A549 (cell line): ENCODE data around the gene BRAF. TPM values are rescaled to one million over a fixed set of nuclear protein-coding genes. Genes with fewer than 3 reads are reported as not detected.
"Not testable (repeated sequence)": the region's sequence is repeated elsewhere in the genome, so short reads cannot be mapped to it uniquely, and the experiment has no call there.

Source experiments
- ATAC-seq, 2 experiments: fragments of 200-7000 bp in 1 of 2; fragments of >200 bp in 1 of 2; cut with Nextera tagmentation in 1 of 2; cut with Tn5 transposase in 1 of 2; 3 replicates each; pipeline versions ENCODE4 v1.8.0 to v1.9.1; 2018 to 2020; ENCODE audit warnings: mild to moderate bottlenecking in 1 of 2, moderate library complexity in 1 of 2
- CTCF ChIA-PET: fragments of 300-600 bp; sonication (Branson Sonifier 250); formaldehyde crosslinking; extraction: SDS; loops from one replicate; lab custom pipeline; 2021; ENCODE audit warnings: antibody characterized with exemption, inconsistent platforms; lab: Yijun Ruan, JAX
- POLR2A ChIA-PET: fragments of 350-600 bp; formaldehyde crosslinking; extraction: SDS; loops from one replicate; lab custom pipeline; 2021; ENCODE audit warnings: antibody characterized with exemption, inconsistent platforms; lab: Yijun Ruan, JAX
- DNase-seq, 2 experiments: peaks; one replicate each; pipeline versions ENCODE4 v3.0.0 to v3.0.0-alpha.2; 2011 to 2016; ENCODE audit warnings: low read depth in 1 of 2, low spot score in 1 of 2
- FAIRE-seq: peaks from 2 replicates; lab custom pipeline; 2011; peaks lifted over from hg19 to GRCh38; lab: Jason Lieb, UNC
- H3K27ac ChIP-seq, 2 experiments: fragments of >200 bp; sonication (Bioruptor Twin); formaldehyde crosslinking; 3 replicates each; pipeline ENCODE4 v1.5.1; 2016 to 2017
- H3K4me1 ChIP-seq: fragments of >200 bp; sonication (Bioruptor Twin); formaldehyde crosslinking; 3 replicates; pipeline ENCODE4 v1.6.1; 2016
- H3K4me2 ChIP-seq: fragments of >200 bp; sonication (Bioruptor Twin); formaldehyde crosslinking; 3 replicates; pipeline ENCODE4 v1.6.1; 2016
- H3K4me3 ChIP-seq: fragments of >200 bp; sonication (Bioruptor Twin); formaldehyde crosslinking; 3 replicates; pipeline ENCODE4 v1.5.1; 2016
- H3K9me3 ChIP-seq: fragments of >200 bp; sonication (Bioruptor Twin); formaldehyde crosslinking; 3 replicates; pipeline ENCODE4 v1.6.1; 2016
- BCL3 ChIP-seq: fragments of >200 bp; sonication (Bioruptor Twin); formaldehyde crosslinking; IDR thresholded peaks from 3 replicates; pipeline ENCODE4 v1.6.1; 2016
- CBX8 ChIP-seq: fragments of 200-600 bp; sonication (generic); IDR thresholded peaks from 2 replicates; pipeline ENCODE4 v1.6.1; 2016
- CHD2 ChIP-seq: fragments of 150-350 bp; IDR thresholded peaks from 2 replicates; pipeline ENCODE4 v1.6.1; 2014; ENCODE audit warnings: low read length; ENCODE audit not compliant: partially characterized antibody
- E2F6 ChIP-seq: IDR thresholded peaks from 2 replicates; pipeline ENCODE4 v1.6.1; 2012; ENCODE audit warnings: low read depth, borderline replicate concordance
- EHF ChIP-seq: fragments of 250-450 bp; sonication (Bioruptor Pico); IDR thresholded peaks from 2 replicates; pipeline ENCODE4 v1.5.0; 2020; ENCODE audit warnings: mild to moderate bottlenecking
- ELK1 ChIP-seq: fragments of 150-350 bp; IDR thresholded peaks from 2 replicates; pipeline ENCODE4 v1.6.1; 2014; ENCODE audit warnings: low read depth, mild to moderate bottlenecking, low read length
- GATA3 ChIP-seq: IDR thresholded peaks from 2 replicates; pipeline ENCODE4 v1.6.1; 2012; ENCODE audit warnings: borderline replicate concordance
- HDAC2 ChIP-seq: fragments of 200-600 bp; sonication (generic); IDR thresholded peaks from 2 replicates; pipeline ENCODE4 v1.6.1; 2016
- HOXA7 ChIP-seq: fragments of 250-450 bp; sonication (Bioruptor Pico); IDR thresholded peaks from 2 replicates; pipeline ENCODE4 v1.5.0; 2020; ENCODE audit warnings: mild to moderate bottlenecking, moderate library complexity
- JUNB ChIP-seq: fragments of >200 bp; sonication (Bioruptor Twin); formaldehyde crosslinking; IDR thresholded peaks from 2 replicates; pipeline ENCODE4 v1.6.1; 2016
- KDM1A ChIP-seq: fragments of 200-600 bp; sonication (generic); IDR thresholded peaks from 2 replicates; pipeline ENCODE4 v1.6.1; 2016; ENCODE audit warnings: low read depth, mild to moderate bottlenecking
- KDM5A ChIP-seq: fragments of 200-600 bp; sonication (generic); IDR thresholded peaks from 2 replicates; pipeline ENCODE4 v1.6.1; 2016; ENCODE audit warnings: antibody characterized with exemption, mild to moderate bottlenecking
- MAZ ChIP-seq: fragments of 150-350 bp; IDR thresholded peaks from 2 replicates; pipeline ENCODE4 v1.6.1; 2014; ENCODE audit warnings: antibody characterized with exemption, low read depth, low read length, borderline replicate concordance
- MYC ChIP-seq: IDR thresholded peaks from 2 replicates; pipeline ENCODE4 v1.6.1; 2012; ENCODE audit warnings: mild to moderate bottlenecking, inconsistent platforms, low read length, improper control_type of control experiment, borderline replicate concordance
- POLR2A ChIP-seq: IDR thresholded peaks from 2 replicates; pipeline ENCODE4 v1.6.1; 2012; ENCODE audit warnings: mild to moderate bottlenecking, low read length
- RCOR1 ChIP-seq: fragments of 150-350 bp; IDR thresholded peaks from 2 replicates; pipeline ENCODE4 v1.6.1; 2014; ENCODE audit warnings: antibody characterized with exemption, low read length, low read depth
- SREBF2 ChIP-seq: fragments of 450-650 bp; IDR thresholded peaks from 2 replicates; pipeline ENCODE4 v1.6.1; 2014; ENCODE audit warnings: mild to moderate bottlenecking, moderate library complexity
- TP53 ChIP-seq: fragments of 250-450 bp; sonication (Bioruptor Pico); IDR thresholded peaks from 2 replicates; pipeline ENCODE4 v1.5.0; 2021; ENCODE audit warnings: mild to moderate bottlenecking, moderate library complexity
- USF2 ChIP-seq: fragments of 450-650 bp; IDR thresholded peaks from 2 replicates; pipeline ENCODE4 v1.6.1; 2014; ENCODE audit warnings: antibody characterized with exemption
- ZC3H11A ChIP-seq: fragments of 450-650 bp; IDR thresholded peaks from 2 replicates; pipeline ENCODE4 v1.6.1; 2014; ENCODE audit warnings: antibody characterized with exemption, mild to moderate bottlenecking
- WGBS: methylation state at CpG from one replicate; pipeline ENCODE4 v1.1.6; 2017; ENCODE audit errors: missing lambda C conversion rate; 5-methylcytosine and 5-hydroxymethylcytosine counted together
- polyA plus RNA-seq, 4 experiments: library from polyadenylated mRNA; depleted of rRNA in 3 of 4; stranded (reverse); fragments of >200 nt; fragmentation: RNase III in 1 of 4; extraction: RNeasy Plus Mini Kit Qiagen cat#74134 plus additional on column Dnase treatment in 1 of 4; gene quantifications; 2 replicates in 3 of 4; 3 replicates in 1 of 4; pipeline ENCODE4 v1.2.3, GENCODE V29; 2011 to 2017
- small RNA-seq, 6 experiments: library from RNA; depleted of rRNA; stranded (forward); fragments of <200 nt; gene quantifications; one replicate each; pipeline ENCODE3, GENCODE V24; 2012

The BRAF gene
- polyA plus RNA-seq, 2 of the 4 experiments (the other 2 are of a cell fraction), result 6.1 to 19.7 TPM

GRCh38 chr7:140670343-140670935 lies 254.3 kb downstream of the BRAF start:
- no peak for TF ChIP-seq ELK1
- TF ChIP-seq KDM5A, result no peak
- no peak for TF ChIP-seq SREBF2
- TF ChIP-seq HOXA7 (CRISPR knock-in tag), result no peak
- TF ChIP-seq HDAC2, result no peak
- no peak for TF ChIP-seq GATA3
- H3K4me1 ChIP-seq, result peaks cover 15% of the 10 kb centered on the region; the same call in 1 of the 3 replicates
- no peak overlapping the region for H3K4me2 ChIP-seq
- DNase-seq, result no peak
- FAIRE-seq, result no peak
- no peak overlapping the region for H3K4me3 ChIP-seq
- no peak overlapping the region for H3K27ac ChIP-seq
- ChIA-PET CTCF (interaction anchor here (0.6 to 3.2 kb wide), 3 partner anchors 10 to 870 kb away, joined by 3 to 18 read pairs (median 6); no protein-coding TSS in a partner anchor), POLR2A (no interaction called here)
- WGBS, result 52% methylated on average over 4 of the region's 4 CpGs
- H3K9me3 ChIP-seq, result no peaks in the 10 kb centered on the region
- no peak for ATAC-seq

GRCh38 chr7:140669862-140670261 lies 254.9 kb downstream of the BRAF start:
- DNase-seq, POLR2A ChIA-PET, H3K27ac ChIP-seq, H3K9me3 ChIP-seq, H3K4me3 ChIP-seq, FAIRE-seq, ATAC-seq, H3K4me2 ChIP-seq: not testable (repeated sequence)
- H3K4me1 ChIP-seq, result peaks cover 15% of the 10 kb centered on the region; the same call in 1 of the 3 replicates
- 77% methylated on average over 10 of the region's 10 CpGs for WGBS
- CTCF ChIA-PET, result interaction anchor here (0.6 to 3.2 kb wide), 5 partner anchors 9 to 871 kb away, joined by 3 to 18 read pairs (median 6); no protein-coding TSS in a partner anchor

GRCh38 chr7:140669352-140669751 lies 255.4 kb downstream of the BRAF start:
- POLR2A ChIA-PET, result no interaction called here
- Histone ChIP-seq H3K4me2 (no peak overlapping the region), H3K9me3 (no peaks in the 10 kb centered on the region), H3K27ac (no peak overlapping the region), H3K4me1 (peaks cover 11% of the 10 kb centered on the region; the same call in 1 of the 3 replicates), H3K4me3 (no peak overlapping the region)
- no peak for TF ChIP-seq RCOR1
- TF ChIP-seq MYC, result no peak
- no peak for TF ChIP-seq TP53 (CRISPR knock-in tag)
- TF ChIP-seq JUNB, result no peak
- no peak for TF ChIP-seq CHD2
- no peak for TF ChIP-seq POLR2A
- no peak for TF ChIP-seq KDM5A
- no peak for TF ChIP-seq E2F6
- TF ChIP-seq BCL3, result no peak
- no peak for TF ChIP-seq CBX8
- no peak for TF ChIP-seq KDM1A
- no peak for TF ChIP-seq ZC3H11A
- no peak for TF ChIP-seq MAZ
- TF ChIP-seq EHF (CRISPR knock-in tag), result no peak
- no peak for TF ChIP-seq USF2
- FAIRE-seq (no peak), DNase-seq (no peak), ATAC-seq (no peak)
- 94% methylated on average over 3 of the region's 3 CpGs for WGBS
- CTCF ChIA-PET, result interaction anchor here (0.6 to 3.2 kb wide), 6 partner anchors 9 to 346 kb away, joined by 3 to 18 read pairs (median 4); partner anchors contain the start of gene MRPS33

Small RNA genes lying within 50 kb of the gene (small RNA-seq; reads per million reads assigned to genes)
- gene AC006006.1, result 0 reads per million in 6 experiments
- gene RNU6-85P, result 0 reads per million in 6 experiments

Other genes with a start within 250 kb of the BRAF start
- 381 and 405 TPM in 2 replicates for gene NDUFB2, start 228.2 kb downstream of the BRAF start, polyA plus RNA-seq (2011; rRNA removed)
- gene NDUFB2, start 228.2 kb downstream of the BRAF start, polyA plus RNA-seq (2017; fragmentation: RNase III; extraction: RNeasy Plus Mini Kit Qiagen cat#74134 plus additional on column Dnase treatment), result 345 to 370 TPM (median 360 TPM) in 3 replicates
- 174 and 186 TPM in 2 replicates for gene MRPS33, start 90.0 kb upstream of the BRAF start, polyA plus RNA-seq (2011; rRNA removed)
- gene MRPS33, start 90.0 kb upstream of the BRAF start, polyA plus RNA-seq (2017; fragmentation: RNase III; extraction: RNeasy Plus Mini Kit Qiagen cat#74134 plus additional on column Dnase treatment), result 120 to 132 TPM (median 125 TPM) in 3 replicates
- gene TMEM178B, start 149.1 kb upstream of the BRAF start, polyA plus RNA-seq (2011; rRNA removed), result 0.93 and 1.1 TPM in 2 replicates
- gene TMEM178B, start 149.1 kb upstream of the BRAF start, polyA plus RNA-seq (2017; fragmentation: RNase III; extraction: RNeasy Plus Mini Kit Qiagen cat#74134 plus additional on column Dnase treatment), result 0.84 to 1.1 TPM (median 0.88 TPM) in 3 replicates